Gastroesophageal sphincter (tissue), 3 donors: Measurements from ENCODE around the gene CFAP68.

Experiments used
- POLR2A ChIP-seq, 2 donors: fragments of 450-650 bp; IDR thresholded peaks; one replicate each; pipeline ENCODE4 v1.6.1; 2017; ENCODE audit warnings: antibody characterized with exemption in 2 of 2, mild to moderate bottlenecking in 2 of 2, moderate library complexity in 1 of 2
- POLR2AphosphoS5 ChIP-seq: sonication (generic); formaldehyde crosslinking; IDR thresholded peaks from one replicate; pipeline ENCODE4 v1.6.1; 2017; ENCODE audit warnings: antibody characterized with exemption
- TF ChIP-seq, protein P1 (sequence below), 4 experiments: fragments of 200-600 bp in 2 of 4; fragments of 450-650 bp in 2 of 4; sonication (generic) in 1 of 4; IDR thresholded peaks; one replicate each; pipeline ENCODE4 v1.5.1; 2017 to 2019; ENCODE audit warnings: antibody characterized with exemption in 4 of 4, mild to moderate bottlenecking in 2 of 4, moderate library complexity in 2 of 4

DNA sequence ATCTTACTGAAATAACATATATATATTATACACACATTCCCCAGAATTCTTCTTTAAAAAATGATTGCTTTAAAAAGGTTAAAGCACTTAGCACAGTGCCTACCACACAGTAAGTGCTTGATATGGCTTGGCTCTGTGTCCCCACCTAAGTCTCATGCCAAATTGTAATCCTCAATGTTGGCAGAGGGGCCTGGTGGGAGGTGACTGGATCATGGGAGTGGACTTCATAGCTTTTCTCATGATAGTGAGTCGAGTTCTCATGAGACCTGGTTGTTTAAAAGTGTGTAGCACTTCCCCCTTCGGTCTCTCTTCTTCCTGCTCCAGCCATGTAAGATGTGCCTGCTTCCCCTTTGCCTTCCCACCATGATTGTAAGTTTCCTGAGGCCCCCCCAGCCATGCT, 26.1 kb downstream of the CFAP68 start:
- TF ChIP-seq POLR2A (IDR thresholded peaks at IDR 0.05) (no peak), POLR2AphosphoS5 (no peak)
- TF ChIP-seq, protein P1, sequence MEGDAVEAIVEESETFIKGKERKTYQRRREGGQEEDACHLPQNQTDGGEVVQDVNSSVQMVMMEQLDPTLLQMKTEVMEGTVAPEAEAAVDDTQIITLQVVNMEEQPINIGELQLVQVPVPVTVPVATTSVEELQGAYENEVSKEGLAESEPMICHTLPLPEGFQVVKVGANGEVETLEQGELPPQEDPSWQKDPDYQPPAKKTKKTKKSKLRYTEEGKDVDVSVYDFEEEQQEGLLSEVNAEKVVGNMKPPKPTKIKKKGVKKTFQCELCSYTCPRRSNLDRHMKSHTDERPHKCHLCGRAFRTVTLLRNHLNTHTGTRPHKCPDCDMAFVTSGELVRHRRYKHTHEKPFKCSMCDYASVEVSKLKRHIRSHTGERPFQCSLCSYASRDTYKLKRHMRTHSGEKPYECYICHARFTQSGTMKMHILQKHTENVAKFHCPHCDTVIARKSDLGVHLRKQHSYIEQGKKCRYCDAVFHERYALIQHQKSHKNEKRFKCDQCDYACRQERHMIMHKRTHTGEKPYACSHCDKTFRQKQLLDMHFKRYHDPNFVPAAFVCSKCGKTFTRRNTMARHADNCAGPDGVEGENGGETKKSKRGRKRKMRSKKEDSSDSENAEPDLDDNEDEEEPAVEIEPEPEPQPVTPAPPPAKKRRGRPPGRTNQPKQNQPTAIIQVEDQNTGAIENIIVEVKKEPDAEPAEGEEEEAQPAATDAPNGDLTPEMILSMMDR (IDR thresholded peaks at IDR 0.05) = no peak
